Left ventricle myocardium superior (tissue), 1 donor: ENCODE data around the gene ZNF385D. TPM values are rescaled to one million over a fixed set of nuclear protein-coding genes. Genes with fewer than 3 reads are reported as not detected.

Source experiments
- ATAC-seq: fragments of 200-7000 bp; cut with Tn5 transposase; one replicate; pipeline ENCODE4 v1.9.1; 2020; ENCODE audit warnings: mild to moderate bottlenecking, moderate library complexity
- DNase-seq: peaks from one replicate; pipeline ENCODE4 v3.0.0-alpha.2; 2020
- intact Hi-C: fragments of 100-400 bp; cut with micrococcal nuclease; formaldehyde crosslinking; loops from one replicate; pipeline ENCODE4 v1.11.0; 2022
- total RNA-seq: library from RNA; stranded (reverse); fragmentation: NEBNext Ultra II Directional; extraction: Animal tissue kit (Norgen Biotek cat#: 25700); gene quantifications from one replicate; pipeline ENCODE4 v1.2.1, GENCODE V29; 2021
- donor health status: DM: no; HTN: yes; CAD: no; lungs with severe emphysema.

The ZNF385D gene
- total RNA-seq, 1 donor from 2014 or later, result 2.8 TPM

- ATAC-seq (no peak), DNase-seq (no peak)
- intact Hi-C loops, result no loop called here
Measured at GRCh38 chr3:21484828-21485144, 266.2 kb downstream of the ZNF385D start.

- peak; percentile 54 for ATAC-seq
- intact Hi-C loops, result no loop called here
- no peak for DNase-seq
Measured at GRCh38 chr3:21484057-21484827, 266.8 kb downstream of the ZNF385D start.

GRCh38 chr3:21481991-21482390 lies 269.0 kb downstream of the ZNF385D start:
- ATAC-seq, result no peak
- intact Hi-C loops, result no loop called here
- DNase-seq, result no peak

GRCh38 chr3:21477541-21478288 lies 273.3 kb downstream of the ZNF385D start:
- ATAC-seq (no peak), DNase-seq (no peak)
- intact Hi-C loops, result no loop called here

- intact Hi-C loops, result no loop called here
- ATAC-seq (no peak), DNase-seq (no peak)
Measured at GRCh38 chr3:21466476-21466875, 284.5 kb downstream of the ZNF385D start.

- intact Hi-C loops, result no loop called here
- DNase-seq, result no peak
- ATAC-seq, result no peak
Measured at GRCh38 chr3:21464746-21465145, 286.3 kb downstream of the ZNF385D start.

GRCh38 chr3:21463319-21463718 lies 287.7 kb downstream of the ZNF385D start:
- no peak for DNase-seq

GRCh38 chr3:21462141-21462540 lies 288.9 kb downstream of the ZNF385D start:
- no peak for ATAC-seq
- no peak for DNase-seq
- intact Hi-C loops, result no loop called here

More at GRCh38 chr3:21463319-21463718, 287.7 kb downstream of the ZNF385D start:
- intact Hi-C loops, result no loop called here
- ATAC-seq, result no peak

GRCh38 chr3:21457084-21457483 lies 293.9 kb downstream of the ZNF385D start:
- DNase-seq (no peak), ATAC-seq (no peak)
- intact Hi-C loops, result no loop called here

GRCh38 chr3:21449738-21450137 lies 301.3 kb downstream of the ZNF385D start:
- peak; percentile 25 for DNase-seq
- ATAC-seq, result peak; percentile 52
- intact Hi-C loops, result no loop called here

GRCh38 chr3:21447476-21448151 lies 303.4 kb downstream of the ZNF385D start:
- intact Hi-C loops, result no loop called here
- ATAC-seq, result no peak

GRCh38 chr3:21446945-21447475 lies 304.0 kb downstream of the ZNF385D start:
- intact Hi-C loops, result no loop called here
- no peak for DNase-seq
- ATAC-seq, result no peak

More at GRCh38 chr3:21447476-21448151, 303.4 kb downstream of the ZNF385D start:
- no peak for DNase-seq

- DNase-seq (no peak), ATAC-seq (no peak)
- intact Hi-C loops, result no loop called here
Measured at GRCh38 chr3:21446027-21446426, 305.0 kb downstream of the ZNF385D start.

GRCh38 chr3:21441821-21442220 lies 309.2 kb downstream of the ZNF385D start:
- ATAC-seq, result no peak
- DNase-seq, result no peak
- intact Hi-C loops, result no loop called here

GRCh38 chr3:21436835-21437234 lies 314.2 kb downstream of the ZNF385D start:
- no peak for ATAC-seq
- intact Hi-C loops, result no loop called here
- no peak for DNase-seq

GRCh38 chr3:21435871-21436270 lies 315.1 kb downstream of the ZNF385D start:
- intact Hi-C loops, result no loop called here
- DNase-seq, result no peak
- ATAC-seq, result no peak

GRCh38 chr3:21434310-21434709 lies 316.7 kb downstream of the ZNF385D start:
- DNase-seq, result no peak
- ATAC-seq, result no peak
- intact Hi-C loops, result no loop called here

- intact Hi-C loops, result no loop called here
- ATAC-seq (no peak), DNase-seq (no peak)
Measured at GRCh38 chr3:21433751-21434150, 317.3 kb downstream of the ZNF385D start.

GRCh38 chr3:21426920-21427319 lies 324.1 kb downstream of the ZNF385D start:
- intact Hi-C loops, result no loop called here
- ATAC-seq (no peak), DNase-seq (no peak)

GRCh38 chr3:21425715-21426114 lies 325.3 kb downstream of the ZNF385D start:
- no peak for DNase-seq
- intact Hi-C loops, result no loop called here
- ATAC-seq, result no peak
